GM12878 (cell line): ENCODE measurements around the gene ACYP1. TPM values are rescaled to one million over a fixed set of nuclear protein-coding genes. Genes with fewer than 3 reads are reported as not detected.

ENCODE experiments used
- ATAC-seq: fragments of 200-7000 bp; cut with Tn5 transposase; 3 replicates; pipeline ENCODE4 v1.9.1; 2020; ENCODE audit warnings: mild to moderate bottlenecking, moderate library complexity
- BruUV-seq: library from RNA; stranded (reverse); fragments of 400-500 nt; replicated peaks from 2 replicates; lab custom pipeline; 2021; lab: Mats Ljungman, UMichigan
- CTCF ChIA-PET: fragments of 300-600 bp; sonication (Branson Sonifier 250); formaldehyde crosslinking; extraction: SDS; loops from one replicate; lab custom pipeline; 2021; ENCODE audit warnings: inconsistent platforms; lab: Yijun Ruan, JAX
- POLR2A ChIA-PET: fragments of 350-600 bp; formaldehyde crosslinking; extraction: SDS; loops from one replicate; lab custom pipeline; 2021; ENCODE audit warnings: inconsistent platforms; lab: Charles Lee
- RAD21 ChIA-PET: fragments of 300-600 bp; sonication (Branson Sonifier 250); formaldehyde crosslinking; loops from one replicate; lab custom pipeline; 2023; ENCODE audit warnings: antibody characterized with exemption; ENCODE audit not compliant: unreplicated experiment; lab: Charles Lee
- SMC1A ChIA-PET: fragments of 300-600 bp; sonication (Branson Sonifier 250); formaldehyde crosslinking; loops from one replicate; lab custom pipeline; 2023; ENCODE audit not compliant: unreplicated experiment, uncharacterized antibody; lab: Charles Lee
- DNase-seq: peaks from one replicate; pipeline ENCODE4 v3.0.0-alpha.2; 2011; ENCODE audit warnings: low read depth, low spot score
- FAIRE-seq: peaks from 3 replicates; lab custom pipeline; 2011; peaks lifted over from hg19 to GRCh38; lab: Jason Lieb, UNC
- H2AFZ ChIP-seq: 2 replicates; pipeline ENCODE4 v1.6.0; 2011; ENCODE audit warnings: low read depth, low read length, control low read depth; ENCODE audit not compliant: control insufficient read depth
- H3K27ac ChIP-seq: 2 replicates; pipeline ENCODE4 v1.5.1; 2011; ENCODE audit warnings: control low read depth; ENCODE audit not compliant: control insufficient read depth, insufficient read depth
- H3K27me3 ChIP-seq, 2 experiments: replicated peaks in 1 of 2; 2 replicates each; pipeline versions ENCODE4 v1.6.0 to v1.6.1; 2011; ENCODE audit warnings: low read length in 1 of 2; ENCODE audit not compliant: control insufficient read depth in 2 of 2, insufficient read depth in 2 of 2
- H3K36me3 ChIP-seq, 2 experiments: 2 replicates each; pipeline ENCODE4 v1.5.1; 2011; ENCODE audit warnings: low read length in 1 of 2; ENCODE audit not compliant: control insufficient read depth in 2 of 2, insufficient read depth in 2 of 2
- H3K4me1 ChIP-seq: 2 replicates; pipeline ENCODE4 v1.6.1; 2011; ENCODE audit warnings: mild to moderate bottlenecking, low read length, moderate library complexity, mixed read lengths; ENCODE audit not compliant: control insufficient read depth, insufficient read depth
- H3K4me2 ChIP-seq: 2 replicates; pipeline ENCODE4 v1.6.0; 2011; ENCODE audit warnings: control low read depth; ENCODE audit not compliant: control insufficient read depth, insufficient read depth
- H3K4me3 ChIP-seq: fragments of 200-600 bp; sonication (generic); 2 replicates; pipeline ENCODE4 v1.5.1; 2016
- H3K79me2 ChIP-seq: 2 replicates; pipeline ENCODE4 v1.6.0; 2011; ENCODE audit warnings: low read length; ENCODE audit not compliant: control insufficient read depth, insufficient read depth
- H3K9ac ChIP-seq: 2 replicates; pipeline ENCODE4 v1.8.0; 2011; ENCODE audit warnings: low read length, control low read depth, mixed read lengths; ENCODE audit not compliant: control insufficient read depth, insufficient read depth
- H3K9me3 ChIP-seq: replicated peaks from 3 replicates; pipeline ENCODE4 v1.5.1; 2011; ENCODE audit warnings: mild to moderate bottlenecking, low read length; ENCODE audit not compliant: control insufficient read depth, insufficient read depth
- H4K20me1 ChIP-seq: 2 replicates; pipeline ENCODE4 v1.6.0; 2011; ENCODE audit not compliant: control insufficient read depth, insufficient read depth
- MEF2B ChIP-seq: fragments of 450-650 bp; IDR thresholded peaks from 2 replicates; pipeline ENCODE4 v1.6.1; 2018; ENCODE audit warnings: mild to moderate bottlenecking, moderate library complexity; ENCODE audit not compliant: partially characterized antibody, poor library complexity, severe bottlenecking
- MYC ChIP-seq: IDR thresholded peaks from 2 replicates; pipeline ENCODE4 v1.6.1; 2011; ENCODE audit warnings: mild to moderate bottlenecking, low read length, moderate library complexity, inconsistent platforms; ENCODE audit not compliant: insufficient read depth, insufficient replicate concordance, insufficient read length, severe bottlenecking
- NBN ChIP-seq: fragments of 450-650 bp; IDR thresholded peaks from 2 replicates; pipeline ENCODE4 v1.6.1; 2016
- STAT3 ChIP-seq: IDR thresholded peaks from 2 replicates; pipeline ENCODE4 v1.6.1; 2011; ENCODE audit warnings: low read depth, low read length, improper control_type of control experiment
- ZBED1 ChIP-seq: IDR thresholded peaks from 2 replicates; pipeline ENCODE4 v1.6.1; 2016; ENCODE audit warnings: borderline replicate concordance
- ZNF384 ChIP-seq: IDR thresholded peaks from 2 replicates; pipeline ENCODE4 v1.6.1; 2012; ENCODE audit warnings: low read depth, mild to moderate bottlenecking, low read length, improper control_type of control experiment, borderline replicate concordance
- WGBS: methylation state at CpG from one replicate; pipeline ENCODE4 v1.1.6; 2016; ENCODE audit warnings: low lambda C conversion rate; ENCODE audit not compliant: insufficient replicate concordance, insufficient coverage; ENCODE audit errors: missing lambda C conversion rate; 5-methylcytosine and 5-hydroxymethylcytosine counted together
- in situ Hi-C: fragments of 300-500 bp; cut with MboI; formaldehyde crosslinking; loops from 9 replicates; pipeline ENCODE4 v1.14.3; 2018; ENCODE audit warnings: mixed read lengths
- intact Hi-C: fragments of 100-400 bp; cut with micrococcal nuclease; formaldehyde crosslinking; loops from one replicate; pipeline ENCODE4 v1.14.2; 2022; ENCODE audit not compliant: unreplicated experiment
- polyA plus RNA-seq, 11 experiments: library from polyadenylated mRNA; depleted of rRNA in 4 of 11; unstranded in 6 of 11; stranded (reverse) in 5 of 11; fragments of >200 nt; fragmentation: Nextera tagmentation in 4 of 11; fragmentation: Illumina TruSeq in 1 of 11; extraction: Ambion mirVana in 4 of 11; extraction: Trizol in 1 of 11; gene quantifications; 1 replicate in 1 of 11; 2 replicates in 10 of 11; pipeline versions ENCODE4 v1.2.1 to v1.2.3, GENCODE V29; 2011 to 2016; ENCODE audit warnings: inconsistent platforms in 2 of 11, missing spikeins in 2 of 11, low read depth in 1 of 11
- total RNA-seq, 4 experiments: library from RNA; depleted of rRNA in 3 of 4; stranded (reverse); fragments of >200 nt in 3 of 4; fragmentation: Illumina TruSeq in 1 of 4; extraction: Trizol in 1 of 4; gene quantifications; 2 replicates each; pipeline versions ENCODE4 v1.2.1 to v1.2.3, GENCODE V29; 2013 to 2021
- TF ChIP-seq, protein P1 (sequence below): fragments of 450-650 bp; IDR thresholded peaks from 2 replicates; pipeline ENCODE4 v1.6.1; 2017; ENCODE audit warnings: mild to moderate bottlenecking, low read depth, inconsistent platforms; ENCODE audit not compliant: poor library complexity, severe bottlenecking

Gene ACYP1
- total and polyA plus RNA-seq, 10 of the 15 experiments (the other 5 are each of a cell fraction or from before 2014, with no cell fraction given): 18.2 to 52.6 (median 43.5) TPM

DNA sequence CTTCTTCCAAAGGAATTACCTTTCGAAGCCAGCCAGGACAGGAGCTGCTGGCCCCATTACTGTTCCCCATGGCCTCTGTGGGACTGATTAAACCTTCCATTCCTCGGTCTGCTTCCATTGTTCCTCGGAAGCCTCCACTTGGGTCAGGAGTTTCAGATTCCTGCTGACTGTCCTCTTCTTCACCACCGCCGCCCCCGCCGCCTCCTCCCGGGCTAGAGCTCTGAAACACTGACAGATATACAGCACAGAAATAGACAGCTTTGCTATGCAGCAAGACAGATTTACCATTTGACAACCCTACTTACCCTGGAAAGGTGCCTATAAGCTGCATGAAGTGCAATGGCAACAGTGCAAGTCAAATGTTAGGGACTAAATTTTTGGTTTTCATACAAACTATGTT, 27.4 kb upstream of the ACYP1 start:
- Histone ChIP-seq H4K20me1 (no peaks in the 10 kb centered on the region), H2AFZ (no peak overlapping the region), H3K79me2 (no peaks in the 10 kb centered on the region), H3K9ac (no peak overlapping the region), H3K36me3 (peaks cover 0 to 13% of the 10 kb centered on the region in 2 experiments), H3K4me2 (no peak overlapping the region), H3K27me3 (no peaks in the 10 kb centered on the region), H3K4me3 (no peak overlapping the region), H3K4me1 (no peaks in the 10 kb centered on the region), H3K27ac (no peak overlapping the region), H3K9me3 (no peaks in the 10 kb centered on the region)
- CTCF ChIA-PET: interaction anchor here (0.7 to 7.2 kb wide), 8 partner anchors 10 to 229 kb away, joined by 3 to 129 read pairs (median 4); no protein-coding TSS in a partner anchor
- SMC1A ChIA-PET: interaction anchor here (1.2 to 3.9 kb wide), 4 partner anchors 130 to 231 kb away, joined by 3 to 14 read pairs (median 9); no protein-coding TSS in a partner anchor
- in situ Hi-C loops: loop anchor here (5.0 kb wide), 1 partner anchor 239 kb away; no protein-coding TSS in a partner anchor
- POLR2A ChIA-PET: no interaction called here
- FAIRE-seq (no peak), DNase-seq (no peak), ATAC-seq (no peak)
- WGBS: 97% methylated on average over 8 of the region's 8 CpGs
- RAD21 ChIA-PET: interaction anchor here (0.6 to 2.0 kb wide), 2 partner anchors 28 to 1955 kb away, joined by 3 to 6 read pairs; partner anchors contain the start of genes ACYP1 and PSEN1
- intact Hi-C loops: no loop called here
- no peak for TF ChIP-seq MYC
- TF ChIP-seq, protein P1, sequence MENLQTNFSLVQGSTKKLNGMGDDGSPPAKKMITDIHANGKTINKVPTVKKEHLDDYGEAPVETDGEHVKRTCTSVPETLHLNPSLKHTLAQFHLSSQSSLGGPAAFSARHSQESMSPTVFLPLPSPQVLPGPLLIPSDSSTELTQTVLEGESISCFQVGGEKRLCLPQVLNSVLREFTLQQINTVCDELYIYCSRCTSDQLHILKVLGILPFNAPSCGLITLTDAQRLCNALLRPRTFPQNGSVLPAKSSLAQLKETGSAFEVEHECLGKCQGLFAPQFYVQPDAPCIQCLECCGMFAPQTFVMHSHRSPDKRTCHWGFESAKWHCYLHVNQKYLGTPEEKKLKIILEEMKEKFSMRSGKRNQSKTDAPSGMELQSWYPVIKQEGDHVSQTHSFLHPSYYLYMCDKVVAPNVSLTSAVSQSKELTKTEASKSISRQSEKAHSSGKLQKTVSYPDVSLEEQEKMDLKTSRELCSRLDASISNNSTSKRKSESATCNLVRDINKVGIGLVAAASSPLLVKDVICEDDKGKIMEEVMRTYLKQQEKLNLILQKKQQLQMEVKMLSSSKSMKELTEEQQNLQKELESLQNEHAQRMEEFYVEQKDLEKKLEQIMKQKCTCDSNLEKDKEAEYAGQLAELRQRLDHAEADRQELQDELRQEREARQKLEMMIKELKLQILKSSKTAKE: no peak
- no peak for TF ChIP-seq ZBED1
- no peak for TF ChIP-seq MEF2B
- TF ChIP-seq ZNF384: no peak
- TF ChIP-seq NBN: no peak
- no peak for TF ChIP-seq STAT3
- no TSS peak for BruUV-seq
